ENCODE measurements around the gene CTNNA3. TPM values are rescaled to one million over a fixed set of nuclear protein-coding genes. Genes with fewer than 3 reads are reported as not detected.

CTNNA3 gene
- total and polyA plus RNA-seq, 2 donors (not counting 3 experiments of a cell fraction or from before 2014, with no cell fraction given), result not detected

GRCh38 chr10:66747451-66747850 is 948.5 kb downstream of the CTNNA3 start:
- FAIRE-seq (no peak), DNase-seq (ENCODE audit: low read depth, low spot score) (no peak)
- intact Hi-C loops (cut with micrococcal nuclease), result no loop called here
- BruUV-seq (replicated peaks), result no TSS peak
- Histone ChIP-seq H3K4me1 (ENCODE audit: control insufficient read depth, extremely low read depth, insufficient read depth, low read length) (no peaks in the 10 kb centered on the region), H3K27ac (ENCODE audit: insufficient read depth, low read depth, low read length) (no peak overlapping the region), H3K27me3 (ENCODE audit: control insufficient read depth in 2 of 2, insufficient read depth in 2 of 2, low read length in 2 of 2) (no peaks in the 10 kb centered on the region), H3K9me1 (replicated peaks; ENCODE audit: control insufficient read depth, extremely low read depth, insufficient read depth, low read length) (no peaks in the 10 kb centered on the region), H2AFZ (ENCODE audit: low read depth, low read length) (no peak overlapping the region), H3K9ac (replicated peaks; ENCODE audit: extremely low read depth, insufficient read depth, low read length) (no peak overlapping the region), H4K20me1 (replicated peaks; ENCODE audit: control insufficient read depth, extremely low read depth, insufficient read depth, low read length) (no peaks in the 10 kb centered on the region), H3K9me3 (replicated peaks; ENCODE audit: control insufficient read depth, insufficient read depth, low read length) (no peaks in the 10 kb centered on the region), H3K4me3 (replicated peaks in 1 of 3; ENCODE audit: insufficient read depth in 1 of 3, low read depth in 1 of 3, low read length in 3 of 3) (no peak overlapping the region), H3K79me2 (ENCODE audit: control insufficient read depth, insufficient read depth, low read length) (no peaks in the 10 kb centered on the region), H3K4me2 (ENCODE audit: insufficient read depth, low read length) (no peak overlapping the region), H3K36me3 (ENCODE audit: control insufficient read depth in 2 of 2, extremely low read depth in 1 of 2, insufficient read depth in 2 of 2, low read length in 2 of 2) (no peaks in the 10 kb centered on the region)
- POLR2A ChIA-PET, result no interaction called here
- dilution Hi-C loops (cut with MboI; ENCODE audit: extremely low pct_ligation_motif_present, low sequenced_read_pairs), result no loop called here
- CTCF ChIA-PET, result no interaction called here
- TF ChIP-seq POLR2AphosphoS5 (IDR thresholded peaks at IDR 0.05; ENCODE audit: insufficient read depth, low read depth, low read length) (no peak), EZH2 (IDR thresholded peaks at IDR 0.05; ENCODE audit: borderline replicate concordance, low read depth, low read length, severe bottlenecking) (no peak), JUN (IDR thresholded peaks at IDR 0.05; ENCODE audit: borderline replicate concordance, insufficient read depth, insufficient read length, low read depth) (no peak), MAX (IDR thresholded peaks at IDR 0.05; ENCODE audit: insufficient read depth, insufficient read length) (no peak), MYC (IDR thresholded peaks at IDR 0.05; ENCODE audit: low read depth, low read length) (no peak), FOS (IDR thresholded peaks at IDR 0.05; ENCODE audit: borderline replicate concordance, insufficient read depth, low read length) (no peak), POLR2A (IDR thresholded peaks at IDR 0.05; ENCODE audit: low read depth, low read length) (no peak), GATA2 (IDR thresholded peaks at IDR 0.05; ENCODE audit: insufficient read depth, insufficient read length, low read depth, low read length) (no peak), CTCF (IDR thresholded peaks at IDR 0.05; ENCODE audit: extremely low read depth in 1 of 2, insufficient read depth in 1 of 2, low read depth in 1 of 2, low read length in 2 of 2) (no peak)
